Mucosa of rectum (tissue), 2 donors: ENCODE data around the gene WSCD1.

ENCODE experiments used
- H3K27ac ChIP-seq, 2 donors: one replicate each; pipeline ENCODE4 v1.7.0; 2013; ENCODE audit warnings: inconsistent platforms in 2 of 2, low read depth in 2 of 2, low read length in 2 of 2
- H3K27me3 ChIP-seq, 2 donors: one replicate each; pipeline ENCODE4 v1.7.0; 2013; ENCODE audit warnings: low read length in 2 of 2; ENCODE audit not compliant: control insufficient read depth in 2 of 2, insufficient read depth in 2 of 2
- H3K36me3 ChIP-seq, 2 donors: one replicate each; pipeline ENCODE4 v1.7.0; 2013; ENCODE audit warnings: low read length in 2 of 2; ENCODE audit not compliant: control insufficient read depth in 2 of 2, insufficient read depth in 2 of 2
- H3K4me1 ChIP-seq, 2 donors: one replicate each; pipeline ENCODE4 v1.7.0; 2013; ENCODE audit warnings: low read length in 2 of 2, mild to moderate bottlenecking in 1 of 2; ENCODE audit not compliant: control insufficient read depth in 2 of 2, insufficient read depth in 2 of 2
- H3K4me3 ChIP-seq, 2 donors: one replicate each; pipeline ENCODE4 v1.7.0; 2013; ENCODE audit warnings: low read length in 2 of 2
- H3K9ac ChIP-seq, 2 donors: one replicate each; pipeline ENCODE4 v1.7.0; 2013; ENCODE audit warnings: low read length in 2 of 2, low read depth in 1 of 2, mild to moderate bottlenecking in 1 of 2
- H3K9me3 ChIP-seq, 2 donors: one replicate each; pipeline ENCODE4 v1.7.0; 2013; ENCODE audit warnings: low read length in 2 of 2; ENCODE audit not compliant: control insufficient read depth in 2 of 2
- donor health status: healthy.
- donor health status: Normal muscosa, but diverticular disease.

Gene WSCD1

DNA sequence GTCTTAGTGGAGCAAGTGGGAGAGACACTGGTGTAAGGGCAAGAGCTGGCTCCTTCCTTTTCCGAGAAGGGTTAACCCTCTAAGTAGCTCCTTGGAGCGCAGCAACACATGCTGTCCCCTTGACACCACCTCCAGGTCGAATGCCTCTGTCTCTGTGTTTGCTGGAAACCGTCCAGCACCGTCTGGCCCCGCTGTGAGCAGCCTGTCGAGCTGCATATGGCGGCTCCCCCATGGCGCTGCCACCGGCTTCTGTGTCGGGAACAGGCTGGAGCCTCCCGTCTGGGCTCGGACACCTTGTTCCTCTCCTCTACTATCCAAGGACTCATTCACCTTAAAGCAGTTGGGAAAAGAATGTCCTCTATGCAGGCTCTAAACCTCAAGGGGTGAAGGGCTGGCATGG is 28.9 kb upstream of the WSCD1 start:
- Histone ChIP-seq H3K27me3 (no peaks in the 10 kb centered on the region), H3K4me1 (no peaks in the 10 kb centered on the region), H3K9me3 (no peaks in the 10 kb centered on the region), H3K36me3 (no peaks in the 10 kb centered on the region), H3K4me3 (no peak overlapping the region), H3K27ac (no peak overlapping the region), H3K9ac (no peak overlapping the region)

DNA sequence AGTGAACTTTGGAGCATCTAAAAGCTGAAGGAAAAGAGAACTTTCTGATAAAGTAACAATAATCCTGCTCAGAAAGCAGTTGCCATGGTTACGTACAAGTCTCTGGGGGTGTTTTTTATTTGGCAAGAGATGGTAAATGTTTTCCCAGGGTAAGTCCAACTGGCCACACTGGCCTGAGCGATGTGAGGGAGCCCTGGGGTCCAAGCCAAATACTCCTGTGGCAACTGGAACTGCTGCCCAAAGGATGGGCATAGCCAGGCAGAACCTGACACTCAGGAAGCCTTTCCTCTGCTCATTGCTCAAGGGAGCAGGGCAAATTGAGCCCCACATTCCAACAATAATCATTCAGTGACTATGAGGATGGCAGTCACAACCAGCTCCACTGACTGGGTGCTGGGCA is 26.8 kb upstream of the WSCD1 start:
- H3K9ac ChIP-seq: no peak overlapping the region
- H3K4me1 ChIP-seq: no peaks in the 10 kb centered on the region
- no peak overlapping the region for H3K27ac ChIP-seq
- no peaks in the 10 kb centered on the region for H3K9me3 ChIP-seq
- no peaks in the 10 kb centered on the region for H3K27me3 ChIP-seq
- no peak overlapping the region for H3K4me3 ChIP-seq
- no peaks in the 10 kb centered on the region for H3K36me3 ChIP-seq

DNA sequence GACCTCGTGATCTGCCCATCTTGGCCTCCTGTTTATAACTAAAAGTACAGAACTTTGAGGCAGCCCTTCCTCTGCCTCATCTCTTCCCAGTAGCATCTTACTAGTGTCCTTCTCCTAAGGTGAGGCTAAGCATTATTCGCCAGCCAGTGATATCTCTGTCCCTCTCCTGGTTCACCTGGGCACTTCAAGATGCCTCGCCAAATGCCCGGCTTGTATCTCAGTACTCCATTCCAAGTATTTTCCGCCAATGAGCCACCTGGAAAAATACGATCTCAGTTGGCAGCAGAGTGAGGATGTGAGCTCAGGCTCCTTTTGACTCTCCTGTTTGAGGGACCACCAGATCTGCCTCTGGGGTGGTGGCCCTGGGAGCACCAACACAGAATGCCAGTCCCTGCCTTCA is 25.9 kb upstream of the WSCD1 start:
- Histone ChIP-seq H3K4me1 (no peaks in the 10 kb centered on the region), H3K9me3 (no peaks in the 10 kb centered on the region), H3K27ac (no peak overlapping the region), H3K4me3 (no peak overlapping the region), H3K36me3 (no peaks in the 10 kb centered on the region), H3K9ac (no peak overlapping the region), H3K27me3 (no peaks in the 10 kb centered on the region)

DNA sequence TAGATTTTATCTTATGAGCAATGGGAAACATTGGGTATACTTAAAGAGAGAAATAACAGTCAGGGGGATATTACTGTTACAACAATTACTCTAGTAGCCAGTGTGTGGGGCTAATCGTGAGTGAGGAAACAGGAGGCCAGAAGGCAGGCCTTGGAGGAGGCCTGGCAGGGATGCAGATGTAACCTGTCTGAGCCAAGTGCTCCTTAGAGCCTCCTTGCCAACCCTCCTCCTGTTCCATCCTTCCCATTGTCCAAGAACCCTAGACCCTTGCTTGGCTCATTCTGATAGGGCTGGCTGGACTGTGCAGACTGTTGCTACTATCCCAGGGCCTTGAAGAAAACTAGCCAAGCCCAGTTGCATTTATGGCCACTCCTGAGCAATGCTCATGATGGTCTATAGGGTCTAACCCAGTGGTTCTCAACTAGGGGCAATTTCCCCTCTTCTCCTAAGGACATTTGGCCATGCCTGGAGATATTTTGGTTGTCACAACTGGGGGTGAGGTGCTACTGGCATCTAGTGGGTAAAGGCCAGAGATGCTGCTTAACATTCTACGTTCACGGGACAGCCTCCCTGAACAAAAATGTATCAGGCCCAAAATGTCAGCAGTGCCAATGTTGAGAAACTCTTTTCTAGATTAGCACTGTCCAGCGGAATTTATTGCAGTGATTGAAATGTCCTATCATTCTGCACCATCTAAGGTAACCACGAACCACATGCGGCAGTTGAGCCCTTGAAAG is 24.4 kb upstream of the WSCD1 start:
- Histone ChIP-seq H3K27me3 (peaks cover 0 to 2% of the 10 kb centered on the region in 2 donors), H3K4me3 (no peak overlapping the region), H3K9ac (no peak overlapping the region), H3K4me1 (no peaks in the 10 kb centered on the region), H3K36me3 (no peaks in the 10 kb centered on the region), H3K27ac (no peak overlapping the region), H3K9me3 (no peaks in the 10 kb centered on the region)

DNA sequence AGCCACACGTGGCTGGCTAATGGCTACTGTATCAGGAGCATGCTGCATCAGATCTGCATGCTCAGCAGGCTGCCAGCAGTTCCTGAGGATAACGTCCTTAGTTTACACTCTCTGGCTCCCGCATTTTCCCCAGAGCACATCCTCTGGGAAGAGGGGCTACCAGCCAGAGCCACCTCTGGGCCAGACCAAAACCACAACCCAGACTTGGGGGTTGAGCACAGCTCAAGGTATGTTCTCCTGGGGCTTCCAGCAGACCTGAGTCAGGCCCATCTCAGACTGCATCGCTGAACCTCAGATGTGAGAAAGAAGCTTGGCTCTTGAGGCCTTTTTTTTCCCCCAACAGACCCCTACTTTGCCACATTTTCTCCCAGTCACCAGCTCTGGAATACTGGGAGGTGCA is 23.7 kb upstream of the WSCD1 start:
- no peak overlapping the region for H3K4me3 ChIP-seq
- H3K9me3 ChIP-seq: no peaks in the 10 kb centered on the region
- peaks cover 0 to 2% of the 10 kb centered on the region in 2 donors for H3K27me3 ChIP-seq
- H3K9ac ChIP-seq: no peak overlapping the region
- no peak overlapping the region for H3K27ac ChIP-seq
- no peaks in the 10 kb centered on the region for H3K4me1 ChIP-seq
- no peaks in the 10 kb centered on the region for H3K36me3 ChIP-seq

DNA sequence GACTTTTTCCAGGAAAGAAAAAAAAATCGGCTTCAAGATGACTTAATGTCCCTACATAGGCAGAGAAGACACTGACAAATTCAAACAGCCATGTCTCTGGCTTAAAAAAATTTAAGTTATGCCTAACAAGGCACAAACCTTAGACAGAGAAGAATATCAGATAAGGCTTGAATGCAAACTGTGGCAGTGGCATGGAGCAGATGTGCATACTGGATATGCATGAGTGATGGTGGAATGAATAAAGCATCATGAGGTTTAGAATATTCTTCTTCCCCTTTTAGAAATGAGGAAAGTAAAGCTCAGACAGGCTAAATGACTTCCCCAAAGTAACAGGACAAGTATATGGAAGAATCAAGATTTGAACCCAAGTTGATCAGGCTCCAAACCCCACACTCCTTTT is 23.2 kb upstream of the WSCD1 start:
- H3K4me3 ChIP-seq: no peak overlapping the region
- no peak overlapping the region for H3K27ac ChIP-seq
- no peaks in the 10 kb centered on the region for H3K36me3 ChIP-seq
- H3K9ac ChIP-seq: no peak overlapping the region
- H3K9me3 ChIP-seq: no peaks in the 10 kb centered on the region
- no peaks in the 10 kb centered on the region for H3K4me1 ChIP-seq
- peaks cover 0 to 2% of the 10 kb centered on the region in 2 donors for H3K27me3 ChIP-seq

DNA sequence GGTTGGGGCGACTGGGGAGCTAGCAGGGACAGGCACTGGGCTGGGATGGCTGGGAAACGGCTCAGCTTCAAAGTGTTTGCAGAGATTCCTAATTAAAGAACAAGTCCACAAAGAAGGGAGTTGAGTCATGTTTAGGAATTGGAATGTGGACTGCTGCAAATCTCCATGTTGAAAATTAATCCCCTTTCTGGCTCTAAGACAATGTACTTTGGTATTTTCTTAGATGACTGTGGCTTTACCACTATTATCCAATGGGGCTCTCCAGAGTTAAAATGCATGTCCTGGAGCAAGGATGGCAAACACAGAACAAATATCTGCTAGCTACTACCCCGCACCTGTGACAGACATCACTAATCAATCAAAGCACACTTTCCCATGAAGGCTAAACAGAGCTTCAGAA is 22.2 kb upstream of the WSCD1 start:
- H3K27ac ChIP-seq: no peak overlapping the region
- H3K9ac ChIP-seq: no peak overlapping the region
- H3K9me3 ChIP-seq: no peaks in the 10 kb centered on the region
- H3K4me1 ChIP-seq: no peaks in the 10 kb centered on the region
- peaks cover 0 to 2% of the 10 kb centered on the region in 2 donors for H3K27me3 ChIP-seq
- H3K36me3 ChIP-seq: no peaks in the 10 kb centered on the region
- H3K4me3 ChIP-seq: no peak overlapping the region

DNA sequence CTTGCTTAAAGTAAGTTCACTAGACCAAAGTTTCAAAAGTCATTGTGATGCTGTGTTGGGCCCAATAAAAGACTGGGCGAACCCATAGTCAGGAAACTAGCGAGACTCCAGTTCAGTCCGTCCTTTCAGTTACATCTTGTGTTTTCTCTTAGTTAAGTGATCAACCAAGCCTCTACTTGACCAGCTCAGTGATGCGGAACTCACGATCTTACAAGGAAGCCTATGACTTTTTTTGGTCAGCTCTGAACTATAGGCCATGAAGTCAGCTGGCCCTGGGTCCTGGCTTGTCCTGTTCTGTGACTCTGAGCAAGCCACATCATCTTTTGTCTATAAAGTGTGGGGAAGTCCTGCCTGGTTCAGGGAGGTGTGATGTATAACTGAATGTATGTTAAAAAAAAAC is 21.7 kb upstream of the WSCD1 start:
- H3K4me1 ChIP-seq: no peaks in the 10 kb centered on the region
- no peak overlapping the region for H3K4me3 ChIP-seq
- no peak overlapping the region for H3K9ac ChIP-seq
- H3K36me3 ChIP-seq: no peaks in the 10 kb centered on the region
- peaks cover 0 to 2% of the 10 kb centered on the region in 2 donors for H3K27me3 ChIP-seq
- H3K9me3 ChIP-seq: no peaks in the 10 kb centered on the region
- no peak overlapping the region for H3K27ac ChIP-seq

DNA sequence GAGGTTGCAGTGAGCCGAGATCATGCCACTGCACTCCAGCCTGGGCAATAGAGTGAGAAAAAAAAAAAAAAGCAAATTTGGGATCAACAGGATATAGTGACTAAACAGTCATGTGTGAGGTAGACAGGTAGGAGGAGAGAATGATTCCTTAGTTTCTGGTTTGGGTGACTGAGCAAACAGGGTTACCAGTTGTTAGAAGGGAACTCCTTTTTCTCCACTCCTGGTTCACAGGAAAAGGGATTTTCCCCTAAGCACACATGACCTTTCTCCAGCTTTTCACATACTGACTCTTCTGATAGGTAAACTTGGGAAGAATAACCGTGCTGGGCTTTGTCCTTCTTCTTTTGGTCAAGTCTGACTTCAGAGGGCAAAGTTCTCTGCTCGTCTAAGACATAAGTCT is 17.3 kb upstream of the WSCD1 start:
- no peak overlapping the region for H3K27ac ChIP-seq
- no peaks in the 10 kb centered on the region for H3K36me3 ChIP-seq
- no peaks in the 10 kb centered on the region for H3K9me3 ChIP-seq
- no peak overlapping the region for H3K4me3 ChIP-seq
- H3K27me3 ChIP-seq: peaks cover 0 to 5% of the 10 kb centered on the region in 2 donors
- no peak overlapping the region for H3K9ac ChIP-seq
- H3K4me1 ChIP-seq: no peaks in the 10 kb centered on the region

DNA sequence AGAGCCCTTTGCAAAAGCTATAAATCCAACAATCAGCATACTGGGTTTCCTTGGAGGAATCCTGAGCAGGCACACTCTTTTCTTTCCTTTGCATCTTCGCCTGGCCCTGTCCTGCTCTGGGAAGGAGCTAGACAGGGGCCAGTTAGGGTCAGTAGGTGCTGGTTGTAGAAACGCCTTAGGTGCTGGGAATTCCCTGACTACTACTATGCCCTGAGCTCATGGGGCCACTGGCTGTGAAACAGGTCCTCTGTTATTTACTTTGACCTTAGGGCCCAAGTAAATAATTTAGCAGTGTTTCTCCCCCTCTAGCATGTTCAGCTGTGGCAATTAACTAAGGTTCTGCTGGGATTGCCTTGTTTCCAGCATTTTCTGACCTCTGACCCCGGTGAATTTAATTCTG is 15.8 kb upstream of the WSCD1 start:
- Histone ChIP-seq H3K9me3 (no peaks in the 10 kb centered on the region), H3K27me3 (peaks cover 0 to 7% of the 10 kb centered on the region in 2 donors), H3K4me3 (no peak overlapping the region), H3K36me3 (no peaks in the 10 kb centered on the region), H3K27ac (no peak overlapping the region), H3K9ac (no peak overlapping the region), H3K4me1 (no peaks in the 10 kb centered on the region)

DNA sequence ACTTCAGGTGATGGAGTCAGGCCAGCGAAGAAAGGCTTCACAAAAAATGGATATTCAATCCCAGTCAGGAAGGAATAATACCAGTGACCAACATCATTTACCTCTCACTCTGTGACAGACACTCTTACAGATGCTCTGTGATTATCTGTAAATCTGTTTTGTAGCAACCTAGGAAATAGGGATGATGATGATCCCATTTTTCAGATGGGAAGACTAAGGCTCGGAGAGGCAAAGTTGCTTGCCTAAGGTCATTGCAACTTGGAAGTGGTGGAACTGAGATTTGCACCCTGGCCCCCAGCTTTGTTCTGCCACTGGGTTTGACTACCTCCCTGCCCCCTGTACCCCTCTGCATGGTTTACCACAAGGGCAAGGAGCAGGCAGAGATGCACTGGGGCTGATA is 14.1 kb upstream of the WSCD1 start:
- H3K9ac ChIP-seq: no peak overlapping the region
- peaks cover 5% of the 10 kb centered on the region in 2 donors for H3K27me3 ChIP-seq
- H3K9me3 ChIP-seq: no peaks in the 10 kb centered on the region

More for the DNA sequence above, 14.1 kb upstream of the WSCD1 start:
- H3K4me3 ChIP-seq: no peak overlapping the region
- H3K27ac ChIP-seq: no peak overlapping the region
- no peaks in the 10 kb centered on the region for H3K36me3 ChIP-seq
- no peaks in the 10 kb centered on the region for H3K4me1 ChIP-seq
